Liver (tissue), 9 donors: ENCODE results near the gene TBX1. TPM values are rescaled to one million over a fixed set of nuclear protein-coding genes. Genes with fewer than 3 reads are reported as not detected.

ENCODE experiments used
- DNase-seq: peaks from one replicate; pipeline ENCODE4 v3.0.0-alpha.2; 2017; ENCODE audit warnings: low spot score
- H3K27ac ChIP-seq, 2 donors: one replicate each; pipeline ENCODE4 v1.7.0; 2013; ENCODE audit warnings: inconsistent platforms in 2 of 2, low read length in 2 of 2, control low read depth in 1 of 2, low read depth in 1 of 2, mild to moderate bottlenecking in 1 of 2
- H3K27me3 ChIP-seq, 4 donors: one replicate each; pipeline versions ENCODE4 v1.6.1 to v1.7.0; 2013; ENCODE audit warnings: low read length in 3 of 4, inconsistent platforms in 1 of 4, mild to moderate bottlenecking in 1 of 4, moderate library complexity in 1 of 4; ENCODE audit not compliant: control insufficient read depth in 4 of 4, insufficient read depth in 4 of 4
- H3K36me3 ChIP-seq, 4 donors: one replicate each; pipeline versions ENCODE4 v1.6.1 to v1.7.0; 2013; ENCODE audit warnings: low read length in 3 of 4, mild to moderate bottlenecking in 3 of 4, low read depth in 1 of 4, moderate library complexity in 1 of 4; ENCODE audit not compliant: control insufficient read depth in 4 of 4, insufficient read depth in 3 of 4
- H3K4me1 ChIP-seq, 4 donors: one replicate each; pipeline versions ENCODE4 v1.6.1 to v1.7.0; 2013; ENCODE audit warnings: low read length in 3 of 4, mild to moderate bottlenecking in 3 of 4, moderate library complexity in 1 of 4; ENCODE audit not compliant: control insufficient read depth in 4 of 4, insufficient read depth in 4 of 4
- H3K4me3 ChIP-seq, 3 donors: one replicate each; pipeline versions ENCODE4 v1.6.1 to v1.7.0; 2013; ENCODE audit warnings: low read length in 3 of 3, control low read depth in 1 of 3, low read depth in 1 of 3, mild to moderate bottlenecking in 1 of 3
- H3K9ac ChIP-seq, 2 donors: one replicate each; pipeline ENCODE4 v1.7.0; 2013; ENCODE audit warnings: low read length in 2 of 2, mild to moderate bottlenecking in 2 of 2, moderate library complexity in 2 of 2, control low read depth in 1 of 2, low read depth in 1 of 2
- H3K9me3 ChIP-seq, 4 donors: one replicate each; pipeline versions ENCODE4 v1.6.1 to v1.7.0; 2013; ENCODE audit warnings: low read length in 3 of 4; ENCODE audit not compliant: control insufficient read depth in 4 of 4
- HNF4A ChIP-seq, 2 donors: conservative IDR thresholded peaks; 2 replicates each; pipeline ENCODE4 v1.6.1; 2016; ENCODE audit warnings: antibody characterized with exemption in 2 of 2, mild to moderate bottlenecking in 2 of 2
- RAD21 ChIP-seq, 2 donors: IDR thresholded peaks; 2 replicates each; pipeline ENCODE4 v1.6.1; 2016; ENCODE audit warnings: antibody characterized with exemption in 2 of 2, mild to moderate bottlenecking in 2 of 2
- RXRA ChIP-seq, 2 donors: IDR thresholded peaks; 2 replicates each; pipeline ENCODE4 v1.6.1; 2017 to 2018; ENCODE audit warnings: antibody characterized with exemption in 2 of 2, mild to moderate bottlenecking in 1 of 2
- TAF1 ChIP-seq: conservative IDR thresholded peaks from 2 replicates; pipeline ENCODE4 v1.6.1; 2016; ENCODE audit warnings: antibody characterized with exemption, mild to moderate bottlenecking
- WGBS: extraction: QIAGEN DNeasy Blood & Tissue Kit; methylation state at CpG from one replicate; pipeline ENCODE4 v1.1.7; 2013; 5-methylcytosine and 5-hydroxymethylcytosine counted together
- polyA plus RNA-seq, 2 donors: library from polyadenylated mRNA; stranded (reverse) in 1 of 2; unstranded in 1 of 2; fragments of 200-250 nt in 1 of 2; fragments of >200 nt in 1 of 2; fragmentation: Nextera tagmentation in 1 of 2; extraction: Ambion mirVana in 1 of 2; gene quantifications; one replicate each; pipeline versions ENCODE4 v1.2.1 to v1.2.3, GENCODE V29; 2013 to 2015
- total RNA-seq, 2 donors: library from RNA; depleted of rRNA; stranded (reverse); fragments of >200 nt; gene quantifications; one replicate each; pipeline ENCODE4 v1.2.3, GENCODE V29; 2014
- TF ChIP-seq, protein P1 (sequence below): IDR thresholded peaks from 2 replicates; pipeline ENCODE4 v1.6.1; 2016; ENCODE audit warnings: antibody characterized with exemption
- TF ChIP-seq, protein P2 (sequence below): IDR thresholded peaks from 2 replicates; pipeline ENCODE4 v1.6.1; 2016; ENCODE audit warnings: antibody characterized with exemption, mild to moderate bottlenecking
- TF ChIP-seq, protein P3 (sequence below): fragments of 150-350 bp; IDR thresholded peaks from 2 replicates; pipeline ENCODE4 v1.5.1; 2017; ENCODE audit warnings: improper control_type of control experiment, low read depth, low read length; ENCODE audit not compliant: missing input control
- donor health status: healthy.
- donor health status: healthy.
- donor health status: healthy.
- donor health status: healthy.
- donor health status: healthy.

The TBX1 gene
- total and polyA plus RNA-seq, 4 donors = 0.17 to 0.18 TPM; not detected in 2

DNA sequence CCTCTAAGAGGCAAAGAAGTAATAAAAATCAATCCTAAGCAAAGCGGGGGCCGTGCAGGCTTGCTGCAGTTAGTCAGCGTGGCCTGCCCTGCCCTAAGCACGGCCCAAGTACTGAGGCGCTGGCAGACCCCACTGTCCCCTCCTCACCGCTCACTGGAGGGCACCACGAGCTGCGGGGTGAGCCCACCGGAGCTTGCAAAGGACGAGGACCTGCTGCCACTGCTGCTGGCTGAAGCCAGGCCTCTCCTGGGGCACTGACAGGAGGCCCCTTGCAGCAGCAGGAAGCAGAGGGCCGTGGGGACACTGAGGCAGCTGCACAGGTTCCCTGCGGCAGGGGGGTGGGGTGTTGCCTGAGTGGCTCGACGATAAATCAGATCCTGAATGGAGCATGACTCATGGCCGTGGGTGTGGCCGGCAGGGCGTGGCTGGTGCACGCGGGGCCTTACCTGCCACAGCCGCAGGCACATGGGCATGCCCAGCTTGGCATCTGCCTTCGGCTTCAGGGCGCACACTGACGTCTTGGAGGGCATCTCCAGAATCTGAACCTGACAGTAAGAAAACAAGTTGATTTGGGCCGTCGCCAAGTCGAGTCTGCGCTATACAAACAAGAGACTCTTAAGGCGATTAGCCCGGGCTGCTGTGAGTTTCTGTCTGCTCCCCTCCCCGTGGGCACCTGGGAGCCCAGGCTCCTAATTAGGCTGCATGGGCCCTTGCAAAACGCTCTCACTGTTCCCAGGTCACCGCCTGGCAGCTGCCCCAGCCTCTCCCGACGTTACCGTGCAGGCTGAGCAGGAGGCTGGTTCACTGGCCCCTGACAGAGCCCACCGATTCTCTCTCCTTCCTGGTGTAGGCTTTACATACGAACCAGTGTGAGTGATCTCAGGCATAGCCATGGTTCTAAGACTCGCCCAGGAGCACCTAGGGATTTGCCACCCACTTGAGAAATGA is 45.9 kb downstream of the TBX1 start:
- Histone ChIP-seq H3K27ac (no peak overlapping the region), H3K4me3 (no peak overlapping the region), H3K36me3 (peaks cover 0 to 2% (median 0%) of the 10 kb centered on the region in 4 donors), H3K27me3 (no peaks in the 10 kb centered on the region), H3K9me3 (no peaks in the 10 kb centered on the region), H3K9ac (no peak overlapping the region), H3K4me1 (peaks cover 0 to 6% (median 1%) of the 10 kb centered on the region in 4 donors)
- TF ChIP-seq, protein P1, sequence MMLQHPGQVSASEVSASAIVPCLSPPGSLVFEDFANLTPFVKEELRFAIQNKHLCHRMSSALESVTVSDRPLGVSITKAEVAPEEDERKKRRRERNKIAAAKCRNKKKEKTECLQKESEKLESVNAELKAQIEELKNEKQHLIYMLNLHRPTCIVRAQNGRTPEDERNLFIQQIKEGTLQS = no peak
- TF ChIP-seq TAF1 (no peak), HNF4A (conservative IDR thresholded peaks at IDR 0.05) (no peak)
- TF ChIP-seq, protein P2, sequence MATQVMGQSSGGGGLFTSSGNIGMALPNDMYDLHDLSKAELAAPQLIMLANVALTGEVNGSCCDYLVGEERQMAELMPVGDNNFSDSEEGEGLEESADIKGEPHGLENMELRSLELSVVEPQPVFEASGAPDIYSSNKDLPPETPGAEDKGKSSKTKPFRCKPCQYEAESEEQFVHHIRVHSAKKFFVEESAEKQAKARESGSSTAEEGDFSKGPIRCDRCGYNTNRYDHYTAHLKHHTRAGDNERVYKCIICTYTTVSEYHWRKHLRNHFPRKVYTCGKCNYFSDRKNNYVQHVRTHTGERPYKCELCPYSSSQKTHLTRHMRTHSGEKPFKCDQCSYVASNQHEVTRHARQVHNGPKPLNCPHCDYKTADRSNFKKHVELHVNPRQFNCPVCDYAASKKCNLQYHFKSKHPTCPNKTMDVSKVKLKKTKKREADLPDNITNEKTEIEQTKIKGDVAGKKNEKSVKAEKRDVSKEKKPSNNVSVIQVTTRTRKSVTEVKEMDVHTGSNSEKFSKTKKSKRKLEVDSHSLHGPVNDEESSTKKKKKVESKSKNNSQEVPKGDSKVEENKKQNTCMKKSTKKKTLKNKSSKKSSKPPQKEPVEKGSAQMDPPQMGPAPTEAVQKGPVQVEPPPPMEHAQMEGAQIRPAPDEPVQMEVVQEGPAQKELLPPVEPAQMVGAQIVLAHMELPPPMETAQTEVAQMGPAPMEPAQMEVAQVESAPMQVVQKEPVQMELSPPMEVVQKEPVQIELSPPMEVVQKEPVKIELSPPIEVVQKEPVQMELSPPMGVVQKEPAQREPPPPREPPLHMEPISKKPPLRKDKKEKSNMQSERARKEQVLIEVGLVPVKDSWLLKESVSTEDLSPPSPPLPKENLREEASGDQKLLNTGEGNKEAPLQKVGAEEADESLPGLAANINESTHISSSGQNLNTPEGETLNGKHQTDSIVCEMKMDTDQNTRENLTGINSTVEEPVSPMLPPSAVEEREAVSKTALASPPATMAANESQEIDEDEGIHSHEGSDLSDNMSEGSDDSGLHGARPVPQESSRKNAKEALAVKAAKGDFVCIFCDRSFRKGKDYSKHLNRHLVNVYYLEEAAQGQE = no peak
- TF ChIP-seq, protein P3, sequence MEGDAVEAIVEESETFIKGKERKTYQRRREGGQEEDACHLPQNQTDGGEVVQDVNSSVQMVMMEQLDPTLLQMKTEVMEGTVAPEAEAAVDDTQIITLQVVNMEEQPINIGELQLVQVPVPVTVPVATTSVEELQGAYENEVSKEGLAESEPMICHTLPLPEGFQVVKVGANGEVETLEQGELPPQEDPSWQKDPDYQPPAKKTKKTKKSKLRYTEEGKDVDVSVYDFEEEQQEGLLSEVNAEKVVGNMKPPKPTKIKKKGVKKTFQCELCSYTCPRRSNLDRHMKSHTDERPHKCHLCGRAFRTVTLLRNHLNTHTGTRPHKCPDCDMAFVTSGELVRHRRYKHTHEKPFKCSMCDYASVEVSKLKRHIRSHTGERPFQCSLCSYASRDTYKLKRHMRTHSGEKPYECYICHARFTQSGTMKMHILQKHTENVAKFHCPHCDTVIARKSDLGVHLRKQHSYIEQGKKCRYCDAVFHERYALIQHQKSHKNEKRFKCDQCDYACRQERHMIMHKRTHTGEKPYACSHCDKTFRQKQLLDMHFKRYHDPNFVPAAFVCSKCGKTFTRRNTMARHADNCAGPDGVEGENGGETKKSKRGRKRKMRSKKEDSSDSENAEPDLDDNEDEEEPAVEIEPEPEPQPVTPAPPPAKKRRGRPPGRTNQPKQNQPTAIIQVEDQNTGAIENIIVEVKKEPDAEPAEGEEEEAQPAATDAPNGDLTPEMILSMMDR = no peak
- 85% methylated on average over 38 of the region's 38 CpGs for WGBS
- no peak for DNase-seq

DNA sequence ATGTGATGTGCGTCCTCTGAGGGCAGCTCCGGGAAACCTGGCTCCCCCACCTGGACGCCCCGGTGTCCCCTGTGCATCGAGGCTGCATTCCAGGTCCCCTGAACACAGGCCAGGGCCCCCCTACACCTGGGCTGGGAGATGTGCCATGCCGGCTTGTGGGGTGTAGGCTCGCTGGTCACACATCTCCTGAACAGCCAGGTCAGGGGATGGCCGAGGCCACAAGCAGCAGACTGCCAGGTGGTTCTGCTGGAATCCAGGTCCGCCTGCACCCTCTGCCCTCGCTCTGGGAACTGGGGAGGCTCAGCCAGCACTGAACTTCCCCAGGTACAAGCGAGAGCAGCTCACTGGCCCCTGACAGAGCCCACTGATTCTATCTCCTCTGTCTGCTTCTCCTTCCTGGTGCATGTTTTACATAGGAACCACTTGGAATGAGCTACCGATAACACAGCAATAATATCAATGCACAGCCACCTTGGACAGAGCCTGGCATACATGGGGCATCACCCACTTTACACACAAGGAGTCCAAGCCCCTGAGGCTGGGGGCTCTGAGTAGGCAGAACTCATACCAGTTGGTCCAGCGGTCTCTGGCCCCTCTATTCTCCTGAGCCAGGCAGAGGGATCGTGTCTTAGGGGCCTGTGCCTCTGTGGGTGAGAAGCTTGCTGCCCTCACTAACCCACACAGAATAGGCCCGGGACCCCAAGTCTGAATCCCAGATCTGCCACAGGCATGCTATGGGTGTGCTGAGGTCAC is 46.8 kb downstream of the TBX1 start:
- DNase-seq = no peak
- TF ChIP-seq RXRA (IDR thresholded peaks at IDR 0.05) (no peak), TAF1 (no peak), RAD21 (IDR thresholded peaks at IDR 0.05) (no peak)
- Histone ChIP-seq H3K36me3 (peaks cover 0 to 2% (median 0%) of the 10 kb centered on the region in 4 donors), H3K27me3 (no peaks in the 10 kb centered on the region), H3K27ac (no peak overlapping the region), H3K4me1 (peaks cover 0 to 6% (median 1%) of the 10 kb centered on the region in 4 donors), H3K9ac (no peak overlapping the region), H3K4me3 (no peak overlapping the region), H3K9me3 (no peaks in the 10 kb centered on the region)
- 95% methylated on average over 15 of the region's 15 CpGs for WGBS
